Activated CD4-positive, alpha-beta T cell treated with anti-CD3 and anti-CD28 coated beads for 24 hours (primary cell): Measurements from ENCODE around the gene OGFOD3.
"Not testable (repeated sequence)": the region's sequence is repeated elsewhere in the genome, so short reads cannot be mapped to it uniquely, and the experiment has no call there.

Source experiments
- DNase-seq, 2 donors: peaks; one replicate each; pipeline ENCODE4 v3.0.0-alpha.2; 2020; ENCODE audit warnings: low read depth in 2 of 2

OGFOD3 gene

GRCh38 chr17:82388223-82388921, 30.0 kb downstream of the OGFOD3 start:
- no peak for DNase-seq

- no peak for DNase-seq
Observed at GRCh38 chr17:82387705-82388106, 30.7 kb downstream of the OGFOD3 start.

GRCh38 chr17:82386881-82387704, 31.3 kb downstream of the OGFOD3 start:
- DNase-seq: no peak

DNA sequence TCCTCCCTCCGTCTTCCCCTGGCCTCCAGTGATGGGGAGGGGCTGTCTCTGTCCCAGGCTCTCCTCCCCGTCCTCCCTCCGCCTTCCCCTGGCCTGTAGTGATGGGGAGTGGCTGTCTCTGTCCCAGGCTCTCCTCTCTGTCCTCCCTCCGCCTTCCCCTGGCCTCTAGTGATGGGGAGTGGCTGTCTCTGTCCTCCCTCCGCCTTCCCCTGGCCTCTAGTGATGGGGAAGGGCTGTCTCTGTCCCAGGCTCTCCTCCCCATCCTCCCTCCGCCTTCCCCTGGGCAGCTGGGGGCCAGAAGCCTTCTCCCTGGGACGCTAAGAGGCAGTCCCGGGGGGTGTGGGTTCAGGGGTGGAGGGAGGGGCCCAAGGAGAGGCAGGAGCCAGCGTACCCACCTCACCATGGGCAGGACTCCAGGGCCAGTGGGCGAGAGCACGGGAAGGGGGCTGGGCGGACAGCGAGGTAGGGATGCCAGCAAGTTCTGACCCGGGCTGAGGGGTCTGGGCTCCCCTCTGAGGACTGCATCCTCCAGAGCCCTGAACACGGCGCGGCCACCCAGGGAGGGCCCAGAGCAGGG, 32.0 kb downstream of the OGFOD3 start:
- no peak for DNase-seq

DNA sequence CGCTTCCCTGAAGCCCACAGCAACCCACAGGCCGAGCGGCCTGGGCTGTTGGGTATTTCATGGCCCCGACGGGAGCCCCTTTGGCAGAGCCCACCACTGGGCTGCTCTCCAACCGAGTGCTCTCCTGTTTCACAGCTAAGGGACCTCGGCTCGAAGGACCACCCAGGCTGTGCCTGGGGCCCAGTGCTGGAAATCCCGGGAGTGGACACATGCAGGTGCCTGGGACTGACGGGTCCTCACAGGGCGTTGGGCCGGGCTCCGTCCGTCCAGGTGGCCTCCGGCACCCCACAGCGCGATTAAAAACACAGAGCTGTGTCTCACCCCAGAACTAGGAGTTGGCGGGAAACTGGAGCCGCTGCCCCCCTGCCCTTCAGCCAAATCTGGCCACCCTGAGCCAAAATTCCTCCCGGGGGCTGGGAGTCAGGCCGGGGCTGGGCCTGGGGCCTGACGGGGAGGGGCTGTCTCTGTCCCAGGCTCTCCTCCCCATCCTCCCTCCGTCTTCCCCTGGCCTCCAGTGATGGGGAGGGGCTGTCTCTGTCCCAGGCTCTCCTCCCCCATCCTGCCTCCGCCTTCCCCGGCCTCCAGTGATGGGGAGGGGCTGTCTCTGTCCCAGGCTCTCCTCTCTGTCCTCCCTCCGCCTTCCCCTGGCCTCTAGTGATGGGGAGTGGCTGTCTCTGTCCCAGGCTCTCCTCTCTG, 32.7 kb downstream of the OGFOD3 start:
- no peak for DNase-seq

DNA sequence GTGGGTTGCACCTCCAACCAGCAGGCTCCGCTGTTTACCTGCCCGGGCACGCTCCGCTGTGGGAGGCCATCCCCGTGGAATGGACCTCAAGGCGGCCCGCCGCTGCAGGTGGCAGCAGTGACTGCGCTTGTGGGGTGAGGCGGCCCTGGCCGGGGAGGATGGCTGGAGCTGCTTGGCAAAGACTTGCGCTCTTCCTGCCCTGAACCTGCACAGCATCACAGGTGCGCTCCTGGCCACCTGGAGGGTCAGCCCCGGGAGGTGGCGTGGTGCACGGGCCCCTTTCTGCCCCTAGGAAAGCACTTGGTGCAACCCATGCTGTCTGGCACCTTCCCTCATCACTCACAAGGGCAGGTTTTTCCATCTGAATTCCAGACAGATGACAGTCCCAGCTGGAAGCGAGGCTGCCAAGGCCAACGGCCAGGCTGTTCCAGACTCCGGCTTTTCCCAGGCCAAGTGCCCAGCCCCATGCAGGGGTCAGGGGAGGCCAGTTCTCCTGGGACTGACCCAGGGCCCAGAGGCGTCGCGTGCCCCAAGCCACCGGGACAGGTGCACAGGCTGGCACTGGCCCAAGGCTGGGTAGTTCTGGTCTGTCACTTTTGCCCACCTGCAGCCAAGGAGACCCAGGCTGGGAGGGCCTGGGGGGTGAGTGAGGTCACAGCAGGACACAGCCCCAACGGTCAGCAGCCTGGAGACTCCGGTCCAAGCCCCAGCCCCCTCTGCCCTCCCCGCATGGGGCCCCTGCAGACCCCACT, 33.5 kb downstream of the OGFOD3 start:
- no peak for DNase-seq

DNA sequence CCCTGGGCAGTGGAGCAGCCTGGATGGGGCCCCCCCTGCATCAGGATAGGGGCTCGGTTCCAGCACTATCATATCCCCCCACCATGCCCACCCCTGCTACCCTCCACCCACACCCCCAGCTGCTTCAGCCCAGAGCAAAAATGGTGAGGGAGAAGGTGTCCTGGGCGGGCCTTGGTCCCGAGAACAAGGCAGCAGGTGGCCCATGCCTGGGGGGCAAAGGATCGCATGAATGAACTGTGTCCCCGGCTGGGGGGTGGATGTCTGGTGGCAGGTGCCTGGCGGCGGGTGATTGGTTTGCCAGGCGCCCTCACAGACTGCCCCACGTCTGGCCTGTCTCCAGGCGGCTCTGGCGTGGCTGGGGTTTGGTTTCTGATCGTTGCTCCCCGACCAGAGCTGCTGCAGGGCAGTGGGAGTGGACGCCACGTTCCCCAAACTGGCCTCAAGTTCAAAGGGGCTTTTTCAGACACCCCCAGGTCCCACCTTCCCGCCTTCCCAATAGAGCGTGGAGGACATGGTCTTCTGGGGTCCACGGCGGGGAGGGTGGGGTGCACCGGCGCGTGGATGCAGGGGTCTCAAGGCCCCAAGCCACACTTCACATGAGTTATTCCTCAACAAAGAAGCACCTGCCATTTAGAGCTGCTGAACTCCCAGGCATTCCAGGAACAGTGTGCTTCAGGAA, 34.2 kb downstream of the OGFOD3 start:
- DNase-seq: no peak

- no peak for DNase-seq
Observed at GRCh38 chr17:82383411-82383810, 35.0 kb downstream of the OGFOD3 start.

DNA sequence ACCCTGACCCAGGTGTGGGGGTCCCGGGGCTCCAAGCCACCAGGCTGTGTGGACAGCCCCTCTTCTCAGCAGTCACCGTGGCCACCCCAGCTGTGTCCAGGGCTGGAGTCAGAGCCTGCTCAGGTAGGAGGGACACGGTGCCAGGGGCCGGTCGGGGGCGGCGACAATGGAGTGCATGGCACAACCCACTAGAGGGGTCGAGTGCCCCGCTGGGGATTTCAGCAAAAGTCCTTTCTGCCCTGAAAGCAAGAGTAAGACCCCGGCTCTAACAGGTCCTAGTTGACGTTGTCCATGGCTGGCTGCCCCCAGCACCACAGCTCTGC, 35.5 kb downstream of the OGFOD3 start:
- DNase-seq: no peak

GRCh38 chr17:82382220-82382932, 36.0 kb downstream of the OGFOD3 start:
- not testable (repeated sequence) for DNase-seq

DNA sequence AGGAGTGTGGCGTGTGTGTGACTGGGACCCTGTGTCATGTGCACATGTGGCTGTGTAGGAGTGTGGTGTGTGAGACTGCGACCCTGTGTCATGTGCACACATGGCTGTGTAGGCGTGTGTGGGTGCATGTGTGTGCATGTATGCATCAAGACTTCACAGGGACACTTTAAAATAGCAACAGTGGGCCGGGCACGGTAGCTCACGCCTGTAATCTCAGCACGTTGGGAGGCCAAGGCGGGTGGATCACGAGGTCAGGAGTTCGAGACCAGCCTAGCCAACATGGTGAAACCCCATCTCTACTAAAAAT, 36.7 kb downstream of the OGFOD3 start:
- DNase-seq: not testable (repeated sequence)

DNA sequence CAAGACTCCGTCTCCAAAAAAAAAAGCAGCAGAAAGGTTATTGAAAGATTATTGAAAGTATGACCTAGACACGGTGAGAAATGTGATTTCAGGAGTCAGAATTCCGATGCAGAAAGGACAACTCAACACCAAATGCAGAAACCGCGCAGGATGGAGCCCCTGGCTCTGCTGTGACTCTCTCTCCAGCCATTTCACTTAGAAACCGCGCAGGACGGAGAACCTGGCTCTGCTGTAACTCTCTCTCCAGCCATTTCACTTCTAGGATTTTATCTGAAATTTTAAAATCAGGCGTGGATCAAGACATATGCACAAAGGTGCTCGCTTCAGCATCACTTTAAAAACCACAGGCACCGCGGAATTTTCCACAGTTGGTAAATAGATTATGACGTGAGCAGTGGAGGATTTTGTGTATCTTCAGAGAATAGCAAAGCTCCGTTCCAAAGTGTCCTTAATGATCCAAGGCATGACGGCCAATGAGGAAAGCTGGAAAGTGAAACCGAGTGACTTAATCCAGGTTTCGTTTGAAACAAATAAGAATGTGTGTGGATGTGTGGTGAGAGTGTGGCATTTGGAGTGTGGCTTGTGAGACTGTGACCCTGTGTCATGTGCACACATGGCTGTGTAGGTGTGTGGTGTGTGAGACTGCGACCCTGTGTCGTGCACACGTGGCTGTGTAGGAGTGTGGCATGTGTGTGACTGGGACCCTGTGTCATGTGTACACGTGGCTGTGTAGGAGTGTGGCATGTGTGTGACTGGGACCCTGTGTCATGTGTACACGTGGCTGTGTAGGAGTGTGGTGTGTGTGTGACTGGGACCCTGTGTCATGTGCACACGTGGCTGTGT, 37.3 kb downstream of the OGFOD3 start:
- no peak for DNase-seq

- DNase-seq: no peak
Observed at GRCh38 chr17:82378741-82379021, 39.7 kb downstream of the OGFOD3 start.

- no peak for DNase-seq
Observed at GRCh38 chr17:82377924-82378740, 40.3 kb downstream of the OGFOD3 start.

GRCh38 chr17:82377294-82377693, 41.1 kb downstream of the OGFOD3 start:
- DNase-seq: not testable (repeated sequence)

GRCh38 chr17:82376042-82376730, 42.2 kb downstream of the OGFOD3 start:
- DNase-seq: no peak

DNA sequence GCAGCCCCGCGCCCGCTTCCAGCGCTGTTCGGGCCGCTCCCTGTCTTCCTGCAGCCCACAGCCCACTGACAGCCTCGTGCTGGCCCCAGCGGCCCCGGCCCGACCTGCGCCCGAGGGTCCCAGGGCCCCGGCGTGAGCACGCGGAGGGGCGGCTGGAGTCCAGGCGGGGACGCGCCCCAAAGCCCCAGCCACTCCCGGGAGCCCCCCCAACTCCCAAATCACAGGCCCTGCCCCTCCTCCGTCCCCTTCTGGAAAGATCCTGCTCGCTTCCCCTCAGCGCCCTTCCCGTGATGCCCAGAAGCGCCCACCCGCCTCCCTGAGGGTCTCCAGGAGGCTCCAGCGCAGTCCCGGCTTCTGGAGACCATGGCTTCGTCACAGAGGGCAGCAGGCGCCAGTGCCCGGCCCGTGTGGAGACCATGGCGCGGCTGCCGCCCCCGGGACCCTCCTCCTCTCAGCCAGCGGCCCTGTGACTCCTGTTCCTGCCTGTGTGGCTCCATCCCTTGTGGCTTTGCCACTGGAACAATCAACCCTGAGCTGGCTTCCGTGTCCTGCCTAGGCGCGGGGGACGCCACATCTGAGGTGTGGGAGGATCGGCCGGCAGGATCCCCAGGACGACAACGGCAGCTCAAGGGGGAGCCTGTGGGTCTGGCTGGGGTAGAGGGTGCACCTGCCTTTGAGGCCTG, 42.9 kb downstream of the OGFOD3 start:
- DNase-seq: no peak
